NCI-H526 treated with DMSO at 0.1 percent for 48 hours (cell line): ENCODE measurements around the gene EFNA3.

Experiments used
- DNase-seq: peaks from one replicate; lab custom pipeline; 2025; lab: John Stamatoyannopoulos, UW

EFNA3 gene, protein sequence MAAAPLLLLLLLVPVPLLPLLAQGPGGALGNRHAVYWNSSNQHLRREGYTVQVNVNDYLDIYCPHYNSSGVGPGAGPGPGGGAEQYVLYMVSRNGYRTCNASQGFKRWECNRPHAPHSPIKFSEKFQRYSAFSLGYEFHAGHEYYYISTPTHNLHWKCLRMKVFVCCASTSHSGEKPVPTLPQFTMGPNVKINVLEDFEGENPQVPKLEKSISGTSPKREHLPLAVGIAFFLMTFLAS

DNA sequence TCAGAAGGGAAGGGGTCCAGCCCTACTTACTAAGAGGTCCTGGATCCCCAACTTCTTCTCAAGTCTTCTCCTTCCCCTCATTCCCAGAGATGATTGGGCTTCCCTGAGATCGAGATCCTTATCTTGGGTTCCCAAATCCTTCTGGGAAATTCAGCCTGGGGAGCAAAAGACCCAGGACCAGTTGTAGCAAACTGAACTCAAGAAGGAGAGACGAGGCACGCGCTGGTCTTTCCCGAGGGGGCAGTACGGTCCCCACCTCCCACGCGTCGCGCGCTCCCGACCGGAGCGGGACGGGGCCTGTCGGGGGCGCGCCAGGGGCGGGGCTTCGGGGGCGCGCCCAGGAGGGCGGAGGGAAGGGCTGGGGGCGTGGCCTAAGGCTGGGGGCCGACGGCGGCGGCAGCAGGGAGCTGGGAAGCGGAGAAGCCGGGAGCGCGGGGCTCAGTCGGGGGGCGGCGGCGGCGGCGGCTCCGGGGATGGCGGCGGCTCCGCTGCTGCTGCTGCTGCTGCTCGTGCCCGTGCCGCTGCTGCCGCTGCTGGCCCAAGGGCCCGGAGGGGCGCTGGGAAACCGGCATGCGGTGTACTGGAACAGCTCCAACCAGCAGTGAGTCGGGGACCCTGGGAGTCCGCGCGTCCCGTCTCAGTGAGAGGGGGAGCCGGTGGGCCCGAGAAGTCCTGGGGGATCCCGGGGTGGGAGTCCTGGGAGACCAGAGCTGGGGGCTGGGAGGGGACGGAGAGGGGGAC lies at the start of gene EFNA3:
TSS of gene EFNA3 (plus strand) at position 369 of the 741 bp plus-strand sequence. CDS start at position 474, 105 bp downstream.
- DNase-seq = peak; percentile 80

GRCh38 chr1:155029513-155030242 lies 49.0 kb upstream of the EFNA3 start:
- no peak for DNase-seq

GRCh38 chr1:155030243-155030795 lies 48.3 kb upstream of the EFNA3 start:
- no peak for DNase-seq

DNA sequence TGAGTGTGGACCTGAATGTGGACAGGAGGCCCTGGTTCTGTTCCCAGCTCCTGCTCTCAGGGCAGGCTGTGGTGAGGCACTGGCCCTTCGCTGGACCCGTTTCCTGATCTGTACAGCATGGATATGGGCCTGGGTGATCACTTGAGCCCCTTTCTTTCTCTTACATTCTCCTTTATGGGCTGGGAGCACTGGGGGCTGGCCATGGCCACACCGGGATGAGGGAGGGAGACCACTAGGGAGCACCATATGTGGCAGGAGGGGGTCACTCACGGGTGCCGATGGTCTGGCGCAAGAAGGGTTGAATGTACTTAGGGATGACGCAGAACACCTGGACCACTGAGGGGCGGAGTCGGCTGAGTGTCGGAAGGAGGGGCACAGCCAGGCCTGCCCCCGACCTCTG lies 47.7 kb upstream of the EFNA3 start:
- DNase-seq = no peak

- DNase-seq = no peak
These were observed 45.8 kb upstream of the EFNA3 start for GRCh38 chr1:155032886-155033285.

- no peak for DNase-seq
These were observed 45.1 kb upstream of the EFNA3 start, which contains the start of the genes DCST1 and DCST2 for GRCh38 chr1:155033524-155033923. Gene DCST1 (plus strand): TSS chr1:155033824. CDS start chr1:155034037, 213 bp downstream. Gene DCST2 (minus strand): TSS chr1:155033781. CDS start chr1:155033701, 80 bp downstream.

- no peak for DNase-seq
These were observed 44.1 kb upstream of the EFNA3 start for GRCh38 chr1:155034318-155035208.

- no peak for DNase-seq
These were observed 42.7 kb upstream of the EFNA3 start for GRCh38 chr1:155035936-155036335.

GRCh38 chr1:155037043-155037442 lies 41.6 kb upstream of the EFNA3 start:
- DNase-seq = no peak

DNA sequence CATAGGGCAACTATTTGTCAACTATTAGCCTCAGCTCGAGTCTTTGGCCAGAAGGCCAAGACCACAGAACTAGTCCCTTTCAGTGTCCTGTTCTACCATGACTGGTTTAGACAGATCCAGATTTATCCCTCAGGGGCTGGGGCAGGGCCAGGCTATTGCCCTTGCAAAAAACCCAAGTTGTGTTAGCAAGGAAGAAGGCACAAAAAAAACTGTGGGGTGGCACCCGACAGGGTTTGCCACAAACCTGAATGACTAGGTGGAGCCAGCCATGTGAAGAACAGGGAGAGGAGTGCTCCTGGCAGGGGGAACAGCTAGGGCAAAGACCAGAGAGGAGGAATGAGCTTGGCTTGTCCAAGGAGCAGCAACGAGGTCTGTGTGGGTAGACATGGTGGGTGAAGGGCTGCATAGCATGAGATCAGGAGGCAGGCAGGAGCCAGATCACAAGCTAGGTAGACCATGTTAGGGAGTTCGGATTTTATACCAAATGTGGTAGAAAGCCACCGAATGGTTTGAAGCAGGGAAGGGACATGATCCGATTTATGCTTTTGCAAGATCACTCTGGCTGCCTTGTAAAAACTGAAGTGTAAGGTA lies 40.7 kb upstream of the EFNA3 start:
- DNase-seq = no peak

DNA sequence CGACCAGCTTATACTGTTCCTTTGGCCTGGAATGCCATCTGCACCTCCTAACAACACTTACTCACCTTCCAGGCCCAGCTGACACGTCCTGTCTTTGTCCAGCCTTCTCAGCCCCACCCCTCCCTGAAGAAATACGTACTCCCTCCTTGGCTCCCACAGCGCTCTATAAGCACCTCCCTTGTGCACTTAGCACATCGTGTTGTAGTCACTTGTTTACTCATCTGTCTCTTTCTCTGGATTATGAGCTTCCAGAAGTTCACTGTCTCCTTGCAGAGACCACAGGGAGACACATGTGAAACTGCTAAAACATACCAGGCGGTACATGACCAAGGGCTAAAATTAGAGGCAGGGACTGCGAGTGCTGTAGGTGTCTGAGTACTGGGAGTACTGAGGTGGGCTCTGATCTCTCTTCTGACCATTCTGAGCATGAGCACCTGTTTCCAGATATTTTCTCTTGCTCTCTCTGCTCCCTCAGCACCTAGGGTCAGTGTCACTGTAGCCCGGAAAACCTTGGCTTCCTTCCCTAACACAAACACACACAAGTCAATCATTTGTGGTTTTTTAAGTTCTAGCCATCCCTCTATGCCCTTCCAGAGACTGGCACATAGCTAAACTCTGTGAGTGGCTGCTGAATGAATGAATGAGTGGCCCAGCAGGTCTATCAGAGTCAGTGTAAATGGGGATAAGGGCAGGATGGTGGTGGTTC lies 39.9 kb upstream of the EFNA3 start:
- DNase-seq = no peak

DNA sequence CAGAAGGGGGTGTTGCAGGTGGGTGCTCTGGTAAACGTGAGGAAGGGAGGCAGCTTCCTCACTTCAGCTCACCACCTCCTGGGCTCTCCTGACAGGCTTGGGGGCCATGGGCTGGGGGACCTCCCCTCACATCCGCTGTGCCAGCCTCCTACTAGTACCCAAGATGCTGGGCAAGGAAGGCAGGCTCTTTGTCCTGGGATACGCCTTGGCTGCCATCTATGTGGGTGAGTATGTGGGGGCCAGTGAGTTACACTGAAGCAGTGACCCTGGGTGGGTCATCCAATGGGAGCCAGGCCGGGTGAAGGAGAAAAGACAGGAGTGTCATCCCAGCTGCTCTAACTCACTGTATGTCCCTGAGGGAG lies 39.3 kb upstream of the EFNA3 start:
- no peak for DNase-seq

DNA sequence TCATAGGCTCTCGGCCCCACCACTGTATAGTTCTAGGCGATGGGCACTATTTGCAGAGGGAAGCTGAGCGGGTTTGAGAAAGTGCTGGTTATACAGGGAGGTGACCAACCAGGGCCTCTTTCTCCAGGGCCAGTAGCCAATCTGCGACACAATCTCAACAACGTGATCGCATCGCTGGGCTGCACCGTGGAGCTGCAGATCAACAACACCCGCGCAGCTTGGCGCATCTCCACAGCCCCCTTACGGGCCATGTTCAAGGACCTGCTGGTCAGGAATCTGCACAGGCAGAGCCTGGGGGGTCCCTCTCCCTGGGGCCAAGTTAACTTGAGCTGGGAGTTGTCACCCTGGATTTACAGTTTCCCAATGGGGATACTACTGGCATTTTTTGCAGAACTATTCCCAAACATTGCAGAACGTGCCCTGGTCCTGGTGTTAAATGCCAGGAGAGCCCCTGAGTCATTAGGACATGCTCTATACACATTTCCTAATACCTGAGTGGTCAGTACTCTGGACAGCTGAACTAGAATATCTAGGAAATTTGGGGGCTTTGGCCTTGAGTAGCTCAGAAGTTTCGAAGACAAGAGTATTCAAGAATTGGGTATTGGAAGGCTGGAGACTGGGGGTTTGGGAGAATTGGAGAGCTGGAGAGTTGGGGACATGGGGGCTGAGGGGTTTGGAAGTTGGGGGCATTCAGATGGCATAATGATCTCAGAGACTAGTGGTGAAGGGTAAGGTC lies 38.1 kb upstream of the EFNA3 start:
- no peak for DNase-seq

DNA sequence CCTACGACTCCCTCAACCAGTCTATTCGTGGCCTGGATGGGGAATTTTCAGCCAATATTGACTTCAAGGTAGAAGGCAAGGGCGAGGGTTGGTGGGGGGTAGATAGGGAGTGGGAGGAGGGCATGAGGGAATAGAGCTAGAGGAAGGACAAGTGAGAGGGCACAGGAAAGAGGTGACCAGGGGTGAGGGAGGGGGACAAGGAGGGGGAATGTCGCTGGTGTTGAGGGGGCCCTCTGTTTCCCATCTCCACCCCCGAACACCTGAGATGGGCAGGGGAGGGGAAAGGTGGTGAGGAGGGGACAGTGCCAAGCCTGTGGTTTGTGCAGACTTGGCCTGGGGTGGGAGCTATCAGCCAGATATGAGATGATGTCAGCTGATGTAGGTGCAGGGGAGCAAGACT lies 35.8 kb upstream of the EFNA3 start:
- no peak for DNase-seq

DNA sequence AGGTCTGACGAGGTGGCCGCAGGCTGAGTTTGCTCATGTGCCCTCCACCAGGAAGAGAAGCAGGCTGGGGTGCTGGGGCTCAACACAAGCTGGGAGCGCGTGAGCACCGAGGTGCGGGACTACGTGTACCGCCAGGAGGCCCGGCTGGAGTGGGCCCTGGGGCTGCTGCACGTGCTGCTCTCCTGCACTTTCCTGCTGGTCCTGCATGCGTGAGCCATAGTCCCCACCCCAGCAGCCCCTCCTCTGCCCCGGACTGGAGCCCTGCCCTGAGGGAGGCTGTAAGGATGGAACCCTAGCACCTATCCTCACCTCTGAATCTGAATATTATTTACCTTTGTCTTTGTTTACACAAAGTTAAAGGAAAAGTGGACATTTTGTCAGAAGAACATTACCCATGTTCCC lies 35.3 kb upstream of the EFNA3 start:
- no peak for DNase-seq

DNA sequence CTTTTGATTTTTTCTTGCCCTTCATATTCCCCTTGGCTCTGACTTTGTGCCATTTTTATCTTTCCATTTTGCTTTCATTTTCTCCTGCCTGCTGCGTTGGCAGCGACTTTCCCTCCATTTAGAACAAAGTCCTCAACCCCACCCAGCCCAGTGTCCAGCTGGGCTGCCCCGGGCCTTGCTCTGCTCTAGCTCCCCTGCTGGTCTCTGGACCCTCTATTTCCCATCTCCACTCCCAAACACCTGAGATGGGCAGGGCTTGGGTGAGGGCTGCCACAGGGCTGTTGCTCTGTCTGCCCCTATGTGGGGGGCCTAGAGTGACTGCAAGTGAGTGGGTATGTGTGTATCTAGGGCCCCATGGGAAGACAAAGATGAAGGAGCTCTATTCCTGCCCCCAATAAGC lies 34.8 kb upstream of the EFNA3 start:
- no peak for DNase-seq

DNA sequence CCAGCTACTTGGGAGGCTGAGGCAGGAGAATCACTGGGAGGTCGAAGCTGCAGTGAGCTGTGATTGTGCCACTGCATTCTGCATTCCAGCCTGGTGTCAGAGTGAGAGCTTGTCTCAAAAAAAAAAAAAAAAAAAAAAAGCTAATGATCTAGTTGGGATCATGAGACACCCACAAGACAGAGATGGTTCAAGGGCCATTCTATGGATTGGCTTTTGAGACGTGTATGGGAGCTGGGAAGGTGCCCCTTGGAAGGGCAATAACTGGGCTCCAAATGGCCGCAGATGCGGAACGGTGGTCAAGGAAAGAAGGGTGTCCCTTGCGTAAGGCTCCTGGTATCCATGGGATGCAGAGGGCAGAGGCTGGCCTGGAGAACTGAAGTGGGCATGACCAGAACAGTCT lies 34.3 kb upstream of the EFNA3 start:
- no peak for DNase-seq

- peak; percentile 67 for DNase-seq
These were observed 33.6 kb upstream of the EFNA3 start for GRCh38 chr1:155044812-155045657.
